OCI-LY7 (cell line): ENCODE results near the gene RBKS. TPM values are rescaled to one million over a fixed set of nuclear protein-coding genes. Genes with fewer than 3 reads are reported as not detected.

Experiments
- BruUV-seq: library from RNA; stranded (reverse); fragments of 400-500 nt; replicated peaks from 2 replicates; lab custom pipeline; 2021; lab: Mats Ljungman, UMichigan
- CTCF ChIA-PET: fragments of 300-600 bp; sonication (Branson Sonifier 250); formaldehyde crosslinking; loops from one replicate; lab custom pipeline; 2022; ENCODE audit warnings: antibody characterized with exemption; ENCODE audit not compliant: unreplicated experiment; lab: Charles Lee
- POLR2A ChIA-PET: fragments of 300-600 bp; sonication (Branson Sonifier 250); formaldehyde crosslinking; loops from one replicate; lab custom pipeline; 2022; ENCODE audit warnings: antibody characterized with exemption; lab: Charles Lee
- DNase-seq: peaks from one replicate; pipeline ENCODE4 v3.0.0-alpha.2; 2015; ENCODE audit warnings: low spot score
- H2AFZ ChIP-seq: fragments of 200-600 bp; sonication (generic), shearing (Covaris generic); 2 replicates; pipeline ENCODE4 v1.6.1; 2014; ENCODE audit warnings: mild to moderate bottlenecking, antibody characterized with exemption, low read length, moderate library complexity
- H3K27ac ChIP-seq: fragments of 200-600 bp; sonication (generic); 2 replicates; pipeline ENCODE4 v1.5.1; 2014; ENCODE audit warnings: mixed run types, low read depth, mild to moderate bottlenecking, moderate library complexity, low read length, inconsistent platforms; ENCODE audit not compliant: poor library complexity, severe bottlenecking
- H3K36me3 ChIP-seq: fragments of 200-600 bp; sonication (generic); 2 replicates; pipeline ENCODE4 v1.6.1; 2014; ENCODE audit warnings: mild to moderate bottlenecking, antibody characterized with exemption, low read length, moderate library complexity, mixed read lengths; ENCODE audit not compliant: insufficient read depth
- H3K4me1 ChIP-seq: fragments of 200-600 bp; sonication (generic); 2 replicates; pipeline ENCODE4 v1.5.1; 2014; ENCODE audit warnings: mild to moderate bottlenecking, low read length; ENCODE audit not compliant: insufficient read depth, poor library complexity, severe bottlenecking
- H3K4me2 ChIP-seq: fragments of 200-600 bp; sonication (generic); 2 replicates; pipeline ENCODE4 v1.6.1; 2014; ENCODE audit warnings: mild to moderate bottlenecking, low read length
- H3K4me3 ChIP-seq: fragments of 200-600 bp; sonication (generic); 2 replicates; pipeline ENCODE4 v1.5.1; 2014; ENCODE audit warnings: mild to moderate bottlenecking, low read depth, low read length; ENCODE audit not compliant: poor library complexity, severe bottlenecking
- H3K79me2 ChIP-seq: fragments of 200-600 bp; sonication (generic); 2 replicates; pipeline ENCODE4 v1.6.1; 2016; ENCODE audit warnings: low read depth, mild to moderate bottlenecking, low read length, moderate library complexity, mixed read lengths; ENCODE audit not compliant: insufficient read depth
- H3K9me2 ChIP-seq: fragments of 200-600 bp; sonication (generic); 2 replicates; pipeline ENCODE4 v1.6.1; 2016; ENCODE audit warnings: mild to moderate bottlenecking, low read length, mixed read lengths; ENCODE audit not compliant: insufficient read depth
- H3K9me3 ChIP-seq: fragments of 200-600 bp; sonication (generic); 2 replicates; pipeline ENCODE4 v1.6.1; 2014; ENCODE audit warnings: mild to moderate bottlenecking, mixed run types, low read length, mixed read lengths
- H4K20me1 ChIP-seq: fragments of 200-600 bp; sonication (generic); 2 replicates; pipeline ENCODE4 v1.6.1; 2014; ENCODE audit warnings: mild to moderate bottlenecking, antibody characterized with exemption, low read length, moderate library complexity, mixed read lengths; ENCODE audit not compliant: insufficient read depth
- EZH2phosphoT487 ChIP-seq: fragments of 200-600 bp; sonication (generic); IDR thresholded peaks from 2 replicates; pipeline ENCODE4 v1.6.1; 2018; ENCODE audit warnings: low read depth, borderline replicate concordance, mild to moderate bottlenecking, mixed run types, antibody characterized with exemption, low read length, moderate library complexity, mixed read lengths
- intact Hi-C: fragments of 100-400 bp; cut with micrococcal nuclease; formaldehyde crosslinking; loops from one replicate; pipeline ENCODE4 v1.10.0; 2022; ENCODE audit not compliant: unreplicated experiment
- total RNA-seq, 2 experiments: library from RNA; depleted of rRNA in 1 of 2; stranded (reverse); fragments of >200 nt in 1 of 2; shearing (Covaris generic) in 1 of 2; gene quantifications; 2 replicates each; pipeline ENCODE4 v1.2.3, GENCODE V29; 2014 to 2022
- TF ChIP-seq, protein P1 (sequence below): fragments of 200-600 bp; sonication (generic); conservative IDR thresholded peaks from 2 replicates; pipeline ENCODE4 v1.5.1; 2014; ENCODE audit warnings: mild to moderate bottlenecking, antibody characterized with exemption, low read length, moderate library complexity, mixed read lengths

The RBKS gene
- total RNA-seq, 2 experiments from 2014 or later, result 1.1 TPM

DNA sequence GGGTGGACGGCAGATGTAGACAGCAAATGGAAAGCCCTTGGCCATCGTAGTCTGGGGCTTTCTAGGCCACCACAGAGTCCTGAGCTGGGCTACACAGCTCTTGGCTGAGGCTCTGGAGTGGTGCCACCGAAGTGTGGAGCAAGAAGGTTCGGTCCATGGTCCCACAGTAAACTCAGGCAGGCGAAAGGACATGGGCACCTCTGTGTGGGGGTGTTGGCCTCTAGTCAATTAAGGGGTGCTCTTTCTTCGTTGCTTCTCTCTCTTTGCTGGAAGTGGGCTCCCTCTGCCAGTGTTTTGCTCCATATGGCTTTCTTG is 153.3 kb downstream of the RBKS start:
- no peak overlapping the region for H2AFZ ChIP-seq
- CTCF ChIA-PET, result no interaction called here
- H3K9me2 ChIP-seq, result no peaks in the 10 kb centered on the region
- no peaks in the 10 kb centered on the region for H3K4me1 ChIP-seq
- no peak for TF ChIP-seq EZH2phosphoT487
- TF ChIP-seq, protein P1, sequence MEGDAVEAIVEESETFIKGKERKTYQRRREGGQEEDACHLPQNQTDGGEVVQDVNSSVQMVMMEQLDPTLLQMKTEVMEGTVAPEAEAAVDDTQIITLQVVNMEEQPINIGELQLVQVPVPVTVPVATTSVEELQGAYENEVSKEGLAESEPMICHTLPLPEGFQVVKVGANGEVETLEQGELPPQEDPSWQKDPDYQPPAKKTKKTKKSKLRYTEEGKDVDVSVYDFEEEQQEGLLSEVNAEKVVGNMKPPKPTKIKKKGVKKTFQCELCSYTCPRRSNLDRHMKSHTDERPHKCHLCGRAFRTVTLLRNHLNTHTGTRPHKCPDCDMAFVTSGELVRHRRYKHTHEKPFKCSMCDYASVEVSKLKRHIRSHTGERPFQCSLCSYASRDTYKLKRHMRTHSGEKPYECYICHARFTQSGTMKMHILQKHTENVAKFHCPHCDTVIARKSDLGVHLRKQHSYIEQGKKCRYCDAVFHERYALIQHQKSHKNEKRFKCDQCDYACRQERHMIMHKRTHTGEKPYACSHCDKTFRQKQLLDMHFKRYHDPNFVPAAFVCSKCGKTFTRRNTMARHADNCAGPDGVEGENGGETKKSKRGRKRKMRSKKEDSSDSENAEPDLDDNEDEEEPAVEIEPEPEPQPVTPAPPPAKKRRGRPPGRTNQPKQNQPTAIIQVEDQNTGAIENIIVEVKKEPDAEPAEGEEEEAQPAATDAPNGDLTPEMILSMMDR, result no peak
- no peak overlapping the region for H3K4me3 ChIP-seq
- no peak for DNase-seq
- H3K4me2 ChIP-seq, result no peak overlapping the region
- H3K27ac ChIP-seq, result no peak overlapping the region
- no peaks in the 10 kb centered on the region for H3K9me3 ChIP-seq
- no peaks in the 10 kb centered on the region for H3K36me3 ChIP-seq
- H4K20me1 ChIP-seq, result no peaks in the 10 kb centered on the region
- H3K79me2 ChIP-seq, result no peaks in the 10 kb centered on the region
- POLR2A ChIA-PET, result no interaction called here
- intact Hi-C loops, result no loop called here
- BruUV-seq, result no TSS peak

DNA sequence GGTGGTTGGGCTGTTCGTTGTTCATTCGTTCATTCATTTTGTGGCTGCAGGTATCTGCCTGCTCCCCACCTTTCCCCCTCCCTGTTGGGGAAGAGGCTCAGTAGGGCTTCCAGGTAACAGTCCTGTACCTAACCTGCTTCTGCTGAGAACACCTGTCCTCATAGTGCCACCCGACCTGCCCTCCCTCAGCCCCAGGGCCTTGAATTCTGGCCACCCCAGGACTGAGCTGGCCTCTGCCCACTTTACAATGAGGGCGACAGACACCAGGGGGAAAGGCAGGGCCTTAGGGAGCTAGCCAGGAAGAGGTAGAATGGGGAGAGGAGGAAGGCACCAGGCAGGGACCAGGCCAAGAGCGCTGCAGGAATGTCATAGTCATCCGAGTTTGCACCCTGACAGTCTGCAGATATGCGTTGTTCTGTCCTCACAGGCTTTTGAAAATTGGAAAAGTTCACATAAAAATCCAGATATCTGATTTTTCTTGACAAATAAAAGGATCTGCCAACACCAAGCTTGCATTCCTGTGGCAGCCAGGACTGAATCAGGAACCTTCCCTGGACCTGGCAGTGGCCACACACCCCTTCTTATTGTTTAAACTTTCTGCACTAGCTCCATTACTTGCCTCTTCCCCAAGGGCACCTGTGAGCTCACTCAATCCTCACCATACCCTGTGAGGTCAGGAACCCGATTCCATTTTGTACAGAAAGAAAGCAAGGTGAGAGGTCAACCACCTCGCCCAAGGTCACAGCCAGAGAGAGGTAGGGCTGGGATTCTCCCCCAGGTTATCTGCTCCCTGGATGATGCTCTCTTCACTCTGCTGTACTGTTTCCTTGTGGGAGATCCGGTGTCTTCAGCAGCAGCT is 153.9 kb downstream of the RBKS start:
- Histone ChIP-seq H3K9me3 (no peaks in the 10 kb centered on the region), H3K4me2 (no peak overlapping the region), H3K4me1 (no peaks in the 10 kb centered on the region), H3K27ac (no peak overlapping the region), H2AFZ (no peak overlapping the region), H3K36me3 (no peaks in the 10 kb centered on the region), H3K4me3 (no peak overlapping the region), H4K20me1 (no peaks in the 10 kb centered on the region), H3K9me2 (no peaks in the 10 kb centered on the region), H3K79me2 (no peaks in the 10 kb centered on the region)
- BruUV-seq, result no TSS peak
- intact Hi-C loops, result no loop called here
- CTCF ChIA-PET, result no interaction called here
- no peak for DNase-seq
- POLR2A ChIA-PET, result interaction anchor here (0.6 kb wide), 1 partner anchor 311 kb away, joined by 3 read pairs; no protein-coding TSS in a partner anchor
- TF ChIP-seq, protein P1, result no peak
- no peak for TF ChIP-seq EZH2phosphoT487

DNA sequence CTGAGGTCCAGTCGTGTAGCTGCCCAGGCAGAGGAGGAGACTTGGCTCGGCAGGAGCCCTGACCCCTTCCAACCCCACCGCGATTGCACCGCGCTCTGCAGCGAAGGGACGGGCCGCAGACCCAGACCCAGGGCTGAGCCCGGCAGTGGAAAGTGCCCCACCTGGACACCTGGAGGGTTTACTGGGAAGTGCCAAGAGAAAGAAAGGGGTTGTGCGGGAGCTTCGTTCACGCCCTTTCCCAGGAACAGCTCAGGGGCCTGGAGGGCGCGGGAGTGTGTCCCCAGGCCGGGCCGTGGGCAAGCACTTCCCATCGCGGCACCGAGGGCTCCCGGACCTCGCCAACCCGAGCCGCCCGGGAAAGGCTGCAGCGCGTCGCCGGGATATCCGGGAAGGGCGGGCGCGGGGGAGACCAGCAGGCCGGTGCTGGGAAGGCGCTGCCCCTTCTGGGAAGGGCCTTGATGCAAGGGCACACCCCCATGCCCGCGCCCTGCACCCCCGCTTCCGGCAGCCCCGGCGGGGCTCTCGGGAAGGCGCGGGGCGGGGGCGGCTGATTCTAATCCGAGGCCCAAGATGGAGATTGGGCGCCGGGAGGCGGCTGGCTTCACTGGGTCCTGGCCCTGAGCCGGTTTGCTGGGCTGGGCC is 154.8 kb downstream of the RBKS start:
- no peak for DNase-seq

More for the DNA sequence above, 154.8 kb downstream of the RBKS start:
- H3K36me3 ChIP-seq, result no peaks in the 10 kb centered on the region
- POLR2A ChIA-PET, result no interaction called here
- H4K20me1 ChIP-seq, result no peaks in the 10 kb centered on the region
- no peaks in the 10 kb centered on the region for H3K9me3 ChIP-seq
- H3K9me2 ChIP-seq, result no peaks in the 10 kb centered on the region
- no peak for TF ChIP-seq EZH2phosphoT487
- TF ChIP-seq, protein P1, result no peak
- H3K4me3 ChIP-seq, result no peak overlapping the region
- H3K79me2 ChIP-seq, result no peaks in the 10 kb centered on the region
- no TSS peak for BruUV-seq
- intact Hi-C loops, result no loop called here
- no peak overlapping the region for H3K27ac ChIP-seq
- H3K4me1 ChIP-seq, result peaks cover 3% of the 10 kb centered on the region
- CTCF ChIA-PET, result no interaction called here
- no peak overlapping the region for H3K4me2 ChIP-seq
- H2AFZ ChIP-seq, result no peak overlapping the region
